Cardiac fibroblast (primary cell): ENCODE measurements around the gene GET4.
A peak's percentile ranks its signal among the peaks of the same experiment; 100 is the strongest.
"Not testable (repeated sequence)": the region's sequence is repeated elsewhere in the genome, so short reads cannot be mapped to it uniquely, and the experiment has no call there.

Experiments
- DNase-seq, 2 donors: peaks; one replicate each; pipeline versions ENCODE4 v3.0.0 to v3.0.0-alpha.2; 2010; ENCODE audit warnings: low read depth in 2 of 2
- H3K4me3 ChIP-seq, 2 donors: replicated peaks in 1 of 2; 1 replicate in 1 of 2; 2 replicates in 1 of 2; pipeline ENCODE4 v1.5.1; 2011; ENCODE audit warnings: low read depth in 2 of 2, low read length in 2 of 2, mild to moderate bottlenecking in 2 of 2, moderate library complexity in 1 of 2
- CTCF ChIP-seq: IDR thresholded peaks from one replicate; pipeline ENCODE4 v1.5.1; 2011; ENCODE audit warnings: low read depth, mild to moderate bottlenecking, low read length, inconsistent platforms

The GET4 gene

GRCh38 chr7:906776-907157 lies 30.4 kb downstream of the GET4 start:
- DNase-seq = no peak
- TF ChIP-seq CTCF = no peak

GRCh38 chr7:907158-907980 lies 31.0 kb downstream of the GET4 start:
- DNase-seq = peak in 1 of 2 donors; percentile 24
- no peak for TF ChIP-seq CTCF
- no peak overlapping the region for H3K4me3 ChIP-seq

More at GRCh38 chr7:906776-907157, 30.4 kb downstream of the GET4 start:
- H3K4me3 ChIP-seq = no peak overlapping the region

- no peak for DNase-seq
- no peak for TF ChIP-seq CTCF
- no peak overlapping the region for H3K4me3 ChIP-seq
Measured at GRCh38 chr7:908159-908581, 31.8 kb downstream of the GET4 start.

- TF ChIP-seq CTCF = peak; percentile 71
- DNase-seq = peak; percentile 52
- H3K4me3 ChIP-seq = not testable (repeated sequence)
Measured at GRCh38 chr7:908591-909357, 32.4 kb downstream of the GET4 start.

- DNase-seq = peak; percentile 54 to 60
- peak overlapping the region; percentile 25 to 34 for H3K4me3 ChIP-seq
Measured at GRCh38 chr7:909358-910329, 33.3 kb downstream of the GET4 start.

More at GRCh38 chr7:909358-910329, 33.3 kb downstream of the GET4 start:
- TF ChIP-seq CTCF = no peak
